ENCODE data around the gene CACNA1C.

- TF ChIP-seq POLR2A (IDR thresholded peaks at IDR 0.05), result no peak
- no peak for TF ChIP-seq CTCF (IDR thresholded peaks at IDR 0.05)
- TF ChIP-seq POLR2AphosphoS5 (IDR thresholded peaks at IDR 0.05), result no peak
These were observed 139.4 kb downstream of the CACNA1C start for GRCh38 chr12:2192231-2192630.

Measured in suprapubic skin (tissue), 4 donors.